ENCODE data around the gene VPREB1.

- TF ChIP-seq CTCF (conservative IDR thresholded peaks at IDR 0.05) (no peak), EZH2 (IDR thresholded peaks at IDR 0.05; ENCODE audit: low read depth) (no peak)
Observed at GRCh38 chr22:22215659-22216449, 28.7 kb upstream of the VPREB1 start.
